ENCODE data around the gene PUS7.
A peak's percentile ranks its signal among the peaks of the same experiment; 100 is the strongest.
"Not testable (repeated sequence)": the region's sequence is repeated elsewhere in the genome, so short reads cannot be mapped to it uniquely, and the experiment has no call there.

Gene PUS7

DNA sequence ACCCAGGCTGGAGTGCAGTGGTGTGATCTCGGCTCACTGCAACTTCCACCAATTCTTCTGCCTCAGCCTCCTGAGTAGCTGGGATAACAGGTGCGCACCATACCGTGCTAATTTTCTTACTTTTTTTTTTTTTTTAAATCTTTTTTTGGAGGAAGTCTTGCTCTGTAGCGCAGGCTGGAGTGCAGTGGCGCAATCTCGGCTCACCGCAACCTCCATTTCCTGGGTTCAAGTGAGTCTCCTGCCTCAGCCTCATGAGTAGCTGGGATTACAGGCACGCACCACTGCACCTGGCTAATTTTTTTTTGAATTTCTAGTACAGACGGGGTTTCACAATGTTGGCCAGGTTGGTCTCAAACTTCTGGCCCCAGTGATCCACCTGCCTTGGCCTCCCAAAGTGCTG lies 79.9 kb downstream of the PUS7 start:
- not testable (repeated sequence) for DNase-seq

DNA sequence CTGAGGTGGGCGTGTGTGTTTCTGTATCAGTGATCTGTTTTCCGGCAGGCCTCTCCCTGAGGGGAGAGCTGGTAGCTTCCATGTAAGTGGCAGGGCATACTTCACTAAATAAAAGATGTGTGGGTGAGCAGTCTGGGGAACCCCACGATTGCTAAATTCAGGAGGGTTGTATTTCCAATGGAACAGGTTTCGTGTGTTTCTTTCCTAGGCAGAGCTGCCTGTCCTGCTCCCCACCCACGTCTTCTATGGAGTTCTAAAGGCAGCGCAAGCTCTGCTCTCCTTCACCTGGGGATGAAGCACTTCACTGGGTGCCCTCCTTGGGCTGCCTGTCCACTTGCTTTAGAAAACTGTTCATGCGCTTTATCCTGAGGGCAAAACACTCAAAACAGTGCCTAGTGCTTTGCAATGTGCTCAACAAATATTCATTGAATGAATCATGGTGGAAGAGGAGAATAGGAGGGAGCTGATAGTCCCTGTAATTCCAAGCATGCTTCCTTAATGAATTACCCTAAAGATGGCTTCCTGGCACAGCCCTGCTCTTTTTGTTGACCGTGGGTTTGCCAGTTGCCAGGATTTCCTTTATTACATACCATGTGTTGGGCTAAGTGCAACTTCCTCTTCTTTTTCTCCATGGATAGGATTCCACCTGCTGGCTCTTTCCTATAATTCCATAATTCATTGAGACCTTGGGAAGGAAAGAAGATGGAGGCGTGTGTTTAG lies 82.7 kb downstream of the PUS7 start:
- DNase-seq: peak; percentile 3

DNA sequence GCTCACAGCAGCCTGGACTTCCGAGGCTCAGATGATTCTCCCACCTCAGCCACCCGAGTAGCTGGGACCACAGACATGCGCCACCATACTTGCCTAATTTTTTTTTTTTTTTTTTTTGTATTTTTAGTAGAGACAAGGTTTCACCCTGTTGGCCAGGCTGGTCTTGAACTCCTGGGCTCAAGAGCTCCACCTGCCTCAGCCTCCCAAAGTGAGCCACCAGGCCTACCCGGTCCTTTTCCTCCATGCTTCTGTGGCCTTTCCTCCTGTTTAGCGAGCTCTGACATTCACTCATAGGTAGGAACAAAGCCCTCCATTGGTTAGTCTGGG lies 83.3 kb downstream of the PUS7 start:
- DNase-seq: no peak

DNA sequence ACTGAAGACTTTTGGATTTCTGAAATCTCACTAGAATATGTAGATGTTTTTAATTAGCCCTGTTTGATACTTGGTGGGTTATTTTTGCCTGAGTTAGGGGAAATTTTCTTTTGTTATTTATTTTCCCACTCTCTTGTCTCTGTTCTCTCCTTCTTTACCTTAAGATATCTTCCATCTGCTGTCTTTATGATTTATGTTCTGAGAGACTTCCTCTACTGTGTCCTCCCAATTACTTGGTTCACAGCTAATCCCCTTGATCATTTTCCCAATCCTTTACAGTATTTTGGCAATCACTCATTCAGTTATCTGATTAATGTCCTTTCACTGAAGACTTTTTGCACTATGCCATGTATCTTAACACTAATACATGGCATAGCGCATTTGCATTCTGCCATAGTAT lies 83.8 kb downstream of the PUS7 start:
- no peak for DNase-seq

DNA sequence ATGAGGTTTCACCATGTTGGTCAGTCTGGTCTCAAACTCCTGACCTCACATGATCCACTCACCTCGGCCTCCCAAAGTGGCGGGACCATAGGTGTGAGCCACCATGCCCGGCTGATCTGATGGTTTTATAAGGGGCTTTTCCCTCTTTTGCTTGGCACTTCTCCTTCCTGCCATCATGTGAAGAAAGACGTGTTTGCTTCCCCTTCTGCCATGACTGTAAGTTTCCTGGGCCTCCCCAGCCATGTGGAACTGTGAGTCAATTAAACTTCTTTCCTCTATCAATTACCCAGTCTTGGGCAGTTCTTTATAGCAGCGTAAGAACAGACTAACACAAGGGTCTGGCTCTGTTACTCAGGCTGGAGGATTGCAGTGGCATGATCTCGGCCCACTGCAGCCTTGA lies 84.7 kb downstream of the PUS7 start:
- not testable (repeated sequence) for DNase-seq

DNA sequence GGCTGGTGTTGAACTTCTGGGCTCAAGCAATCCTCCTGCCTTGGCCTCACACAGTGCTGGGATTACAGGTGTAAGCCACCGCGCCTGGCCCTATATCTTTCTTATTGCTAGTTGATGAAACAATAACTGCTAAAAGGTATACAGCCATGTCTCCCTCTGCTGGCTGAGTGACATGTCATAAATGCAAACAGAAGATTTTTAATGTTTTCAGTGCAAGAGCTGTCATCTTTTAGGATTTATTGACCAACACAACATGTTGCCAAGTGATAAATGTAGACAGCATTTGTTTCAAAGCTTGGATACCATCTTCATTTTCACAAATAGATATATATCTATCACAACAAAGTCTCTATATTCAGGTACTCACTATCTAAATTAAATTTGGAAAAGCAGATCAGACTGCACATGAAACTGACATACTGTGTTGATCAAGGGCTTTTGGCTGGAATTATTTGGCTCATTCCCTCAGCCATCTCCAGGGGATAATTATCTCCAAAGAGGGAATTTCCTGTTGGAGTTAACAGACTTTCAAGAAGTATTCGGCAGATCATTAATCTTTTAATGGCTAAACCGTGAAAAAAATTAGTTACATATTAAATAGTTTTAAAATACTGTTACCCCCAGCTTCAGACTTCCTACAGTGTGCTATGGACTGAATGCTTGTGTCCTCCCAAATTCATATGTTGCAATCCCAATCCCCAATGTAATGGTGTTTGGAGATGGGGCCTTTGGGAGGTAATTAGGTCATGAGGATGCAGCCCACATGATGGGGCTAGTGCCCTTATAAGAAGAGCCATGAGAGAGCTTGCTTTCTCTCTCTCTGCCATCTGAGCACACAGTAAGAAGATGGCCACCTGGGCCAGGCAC lies 92.1 kb downstream of the PUS7 start:
- DNase-seq: peak; percentile 18

DNA sequence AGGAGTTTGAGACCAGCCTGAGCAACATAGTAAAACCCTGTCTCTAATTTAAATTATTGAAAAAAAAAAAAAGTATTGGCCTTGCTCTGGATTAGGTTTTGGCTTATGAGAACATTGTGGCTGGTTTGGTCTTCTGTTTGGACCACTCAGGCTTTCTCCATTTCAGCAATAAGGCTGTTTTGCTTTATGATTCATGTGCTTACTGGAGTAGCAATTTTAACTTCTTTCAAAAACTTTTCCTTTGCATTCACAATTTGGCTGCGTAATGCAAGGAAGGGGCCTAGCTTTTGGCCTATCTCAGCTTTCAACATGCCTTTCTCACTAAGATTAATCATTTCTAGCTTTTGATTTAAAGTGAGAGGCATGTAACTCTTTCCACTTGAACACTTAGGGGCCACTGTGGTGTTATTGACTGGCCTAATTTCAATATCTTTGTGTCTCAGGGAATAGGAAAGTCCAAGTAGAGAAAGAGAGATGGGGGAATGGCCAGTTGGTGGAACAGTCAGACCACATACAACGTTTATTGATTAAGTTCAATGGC lies 95.4 kb downstream of the PUS7 start:
- no peak for DNase-seq

DNA sequence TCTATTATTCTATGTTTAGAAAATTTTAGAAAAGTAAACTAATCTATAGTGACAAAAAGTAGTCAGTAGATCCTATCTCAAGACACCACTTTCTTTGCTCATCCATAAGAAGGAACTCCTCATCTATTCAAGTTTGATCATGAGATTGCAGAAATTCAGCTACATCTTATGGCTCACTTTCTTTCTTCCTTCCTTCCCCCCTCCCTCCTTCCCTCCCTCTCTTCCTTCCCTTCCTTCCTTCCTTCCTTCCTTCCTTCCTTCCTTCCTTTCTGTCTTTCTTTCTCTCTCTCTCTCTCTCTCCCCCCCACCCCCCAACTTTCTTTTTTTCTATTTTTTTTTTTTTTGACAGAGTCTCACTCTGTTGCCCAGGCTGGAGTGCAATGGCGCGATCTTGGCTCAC lies 98.1 kb downstream of the PUS7 start:
- DNase-seq: no peak

DNA sequence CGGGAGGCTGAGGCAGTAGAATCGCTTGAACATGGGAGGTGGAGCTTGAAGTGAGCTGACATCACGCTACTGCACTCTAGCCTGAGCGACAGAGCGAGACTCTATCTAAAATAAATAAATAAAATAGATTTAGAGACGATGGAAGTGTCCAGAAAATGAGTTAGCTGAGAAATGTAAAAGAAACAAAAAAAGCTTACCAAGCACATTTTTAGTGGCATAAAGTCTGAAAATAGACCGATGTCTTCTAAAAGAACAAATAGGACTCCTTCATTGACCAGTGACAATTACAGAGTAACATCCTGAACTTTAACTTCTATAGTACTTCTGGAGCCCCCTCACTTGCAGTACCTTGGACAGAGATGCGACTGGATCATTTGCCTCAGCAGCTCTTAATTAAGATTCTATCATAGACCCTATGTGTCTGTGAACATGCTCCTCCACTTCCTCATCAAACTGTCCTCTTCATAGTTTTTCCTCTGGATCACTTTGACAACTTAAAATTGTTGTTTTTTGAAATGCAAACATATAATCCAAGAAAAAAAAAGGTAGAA lies 108.1 kb downstream of the PUS7 start:
- no peak for DNase-seq

DNA sequence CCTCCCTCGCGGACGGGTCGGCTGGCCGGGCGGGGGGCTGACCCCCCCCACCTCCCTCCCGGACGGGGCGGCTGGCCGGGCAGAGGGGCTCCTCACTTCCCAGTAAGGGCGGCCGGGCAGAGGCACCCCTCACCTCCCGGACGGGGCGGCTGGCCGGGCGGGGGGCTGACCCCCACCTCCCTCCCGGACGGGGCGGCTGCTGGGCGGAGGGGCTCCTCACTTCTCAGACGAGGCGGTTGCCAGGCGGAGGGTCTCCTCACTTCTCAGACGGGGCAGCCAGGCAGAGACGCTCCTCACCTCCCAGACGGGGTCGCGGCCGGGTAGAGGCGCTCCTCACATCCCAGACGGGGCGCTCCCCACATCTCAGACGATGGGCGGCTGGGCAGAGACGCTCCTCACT lies 111.3 kb downstream of the PUS7 start:
- DNase-seq: not testable (repeated sequence)

DNA sequence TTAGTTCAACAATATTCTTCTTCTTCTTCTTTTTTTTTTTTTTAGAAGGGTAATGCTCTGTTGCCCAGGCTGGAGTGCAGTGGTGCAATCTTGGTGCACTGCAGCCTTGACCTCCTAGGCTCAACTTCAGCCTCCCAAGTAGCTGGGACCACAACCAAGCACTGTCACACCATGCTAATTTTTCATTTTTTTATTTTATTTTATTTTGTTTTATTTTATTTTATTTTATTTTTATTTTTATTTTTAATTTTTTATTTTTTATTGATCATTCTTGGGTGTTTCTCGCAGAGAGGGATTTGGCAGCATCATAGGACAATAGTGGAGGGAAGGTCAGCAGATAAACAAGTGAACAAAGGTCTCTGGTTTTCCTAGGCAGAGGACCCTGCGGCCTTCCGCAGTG lies 112.3 kb downstream of the PUS7 start:
- DNase-seq: not testable (repeated sequence)

DNA sequence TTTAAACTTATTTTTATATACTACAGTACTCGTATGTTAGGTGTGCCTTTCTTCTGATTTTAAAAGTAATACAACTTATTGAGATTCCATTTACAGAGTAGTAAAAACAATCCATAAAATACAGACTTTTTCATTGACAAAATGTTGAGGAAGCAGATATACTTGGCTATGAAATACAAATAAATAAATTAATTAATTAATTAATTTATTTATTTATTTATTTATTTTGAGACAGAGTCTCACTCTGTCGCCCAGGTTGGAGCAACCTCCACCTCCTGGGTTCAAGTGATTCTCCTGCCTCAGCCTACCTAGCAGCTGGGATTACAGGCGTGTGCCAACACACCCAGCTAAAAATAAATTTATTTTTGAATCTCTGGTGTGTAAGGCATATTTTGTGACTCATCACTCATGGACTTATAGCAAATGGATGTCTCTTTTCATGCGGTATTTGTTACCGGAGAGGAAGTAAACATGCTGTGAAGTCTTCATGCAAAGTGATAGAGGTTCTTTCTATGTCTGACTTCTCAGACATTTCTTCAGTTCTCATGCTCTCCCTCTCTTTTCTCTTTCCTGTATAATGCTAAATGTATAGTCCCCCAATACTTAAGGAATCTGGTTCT lies 113.2 kb downstream of the PUS7 start:
- no peak for DNase-seq
